HCT116 (cell line): ENCODE results near the gene NAV3.

ENCODE experiments used
- CTCF ChIP-seq, 3 experiments: fragments of 200-600 bp in 1 of 3; sonication (generic) in 1 of 3; IDR thresholded peaks in 2 of 3; conservative IDR thresholded peaks in 1 of 3; 2 replicates each; pipeline ENCODE4 v1.5.1; 2012 to 2017; ENCODE audit warnings: low read depth in 2 of 3, low read length in 2 of 3, antibody characterized with exemption in 1 of 3, borderline replicate concordance in 1 of 3, control low read depth in 1 of 3, mild to moderate bottlenecking in 1 of 3, mixed read lengths in 1 of 3, mixed run types in 1 of 3, moderate library complexity in 1 of 3; ENCODE audit not compliant: insufficient read depth in 1 of 3
- POLR2A ChIP-seq: IDR thresholded peaks from 2 replicates; pipeline ENCODE4 v1.7.0; 2011; ENCODE audit warnings: borderline replicate concordance; ENCODE audit not compliant: insufficient read depth, insufficient read length; ENCODE audit errors: extremely low read depth
- POLR2AphosphoS5 ChIP-seq: IDR thresholded peaks from 2 replicates; pipeline ENCODE4 v1.6.1; 2011; ENCODE audit warnings: mild to moderate bottlenecking, low read depth, low read length, moderate library complexity
- SRF ChIP-seq: IDR thresholded peaks from 2 replicates; pipeline ENCODE4 v1.6.1; 2012; ENCODE audit warnings: low read depth
- TCF7L2 ChIP-seq: IDR thresholded peaks from 2 replicates; pipeline ENCODE4 v1.7.0; 2011; ENCODE audit warnings: borderline replicate concordance, inconsistent platforms; ENCODE audit not compliant: insufficient read depth, insufficient read length; ENCODE audit errors: extremely low read depth

DNA sequence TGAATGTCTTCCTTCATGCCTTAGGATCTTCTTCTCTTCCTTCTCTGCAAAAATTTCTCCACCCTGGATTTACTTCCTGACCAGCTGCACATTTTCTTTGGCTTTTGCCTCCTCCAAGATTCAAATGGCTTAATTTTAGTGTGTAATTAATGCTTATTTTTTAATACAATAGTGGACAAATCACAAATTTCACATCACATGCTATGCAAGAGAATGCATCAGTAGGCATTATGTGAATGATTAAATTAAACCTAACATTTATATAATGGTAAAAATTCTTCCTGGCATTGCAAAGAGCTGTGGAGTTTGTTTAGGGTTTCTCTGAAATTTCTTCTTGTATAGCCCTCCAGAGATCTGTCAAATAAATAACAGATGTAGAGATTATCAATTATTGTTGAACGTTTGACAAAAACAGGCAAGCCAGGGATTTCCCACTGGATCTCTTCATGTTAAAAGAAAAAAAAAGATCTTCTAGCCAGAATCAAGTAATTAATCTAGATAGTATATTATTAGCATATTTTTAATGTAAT is 84.4 kb downstream of the NAV3 start:
- TF ChIP-seq CTCF (IDR thresholded peaks at IDR 0.05 in 2 of 3, conservative IDR thresholded peaks at IDR 0.05 in 1 of 3; ENCODE audit: borderline replicate concordance in 1 of 3, insufficient read depth in 1 of 3, low read depth in 2 of 3, low read length in 2 of 3) (no peak), POLR2AphosphoS5 (no peak), TCF7L2 (no peak), SRF (no peak), POLR2A (no peak)
